Type B pancreatic cell (in vitro differentiated cells): ENCODE data around the gene STKLD1. TPM values are rescaled to one million over a fixed set of nuclear protein-coding genes. Genes with fewer than 3 reads are reported as not detected.

Experiments
- DNase-seq: peaks from one replicate; pipeline ENCODE4 v3.0.0; 2021; ENCODE audit warnings: mixed read lengths; ENCODE audit not compliant: unreplicated experiment; ENCODE audit errors: extremely low spot score
- H3K27ac Mint-ChIP-seq: 2 replicates; pipeline ENCODE4 v1.8.0; 2021; ENCODE audit warnings: mild to moderate bottlenecking, mixed read lengths
- H3K27me3 Mint-ChIP-seq: 2 replicates; pipeline ENCODE4 v1.8.0; 2021; ENCODE audit warnings: mixed read lengths
- H3K36me3 Mint-ChIP-seq: 2 replicates; pipeline ENCODE4 v1.8.0; 2021; ENCODE audit warnings: mixed read lengths
- H3K4me1 Mint-ChIP-seq: one replicate; pipeline ENCODE4 v1.8.0; 2021; ENCODE audit warnings: mixed read lengths; ENCODE audit not compliant: unreplicated experiment
- H3K4me3 Mint-ChIP-seq: 2 replicates; pipeline ENCODE4 v1.8.0; 2021; ENCODE audit warnings: mild to moderate bottlenecking, mixed read lengths
- H3K9me3 Mint-ChIP-seq: 2 replicates; pipeline ENCODE4 v1.8.0; 2021; ENCODE audit warnings: mixed read lengths
- total RNA-seq: library from RNA; stranded (reverse); gene quantifications from 2 replicates; pipeline ENCODE4 v1.2.1, GENCODE V29; 2021; ENCODE audit warnings: low replicate concordance
- TF ChIP-seq, protein P1 (sequence below): fragments of 200-600 bp; sonication (generic); conservative IDR thresholded peaks from 2 replicates; pipeline ENCODE4 v1.5.0; 2021; ENCODE audit warnings: antibody characterized with exemption, mild to moderate bottlenecking

The STKLD1 gene
- total RNA-seq, 1 donor from 2014 or later, result 3.9 TPM

- TF ChIP-seq, protein P1, sequence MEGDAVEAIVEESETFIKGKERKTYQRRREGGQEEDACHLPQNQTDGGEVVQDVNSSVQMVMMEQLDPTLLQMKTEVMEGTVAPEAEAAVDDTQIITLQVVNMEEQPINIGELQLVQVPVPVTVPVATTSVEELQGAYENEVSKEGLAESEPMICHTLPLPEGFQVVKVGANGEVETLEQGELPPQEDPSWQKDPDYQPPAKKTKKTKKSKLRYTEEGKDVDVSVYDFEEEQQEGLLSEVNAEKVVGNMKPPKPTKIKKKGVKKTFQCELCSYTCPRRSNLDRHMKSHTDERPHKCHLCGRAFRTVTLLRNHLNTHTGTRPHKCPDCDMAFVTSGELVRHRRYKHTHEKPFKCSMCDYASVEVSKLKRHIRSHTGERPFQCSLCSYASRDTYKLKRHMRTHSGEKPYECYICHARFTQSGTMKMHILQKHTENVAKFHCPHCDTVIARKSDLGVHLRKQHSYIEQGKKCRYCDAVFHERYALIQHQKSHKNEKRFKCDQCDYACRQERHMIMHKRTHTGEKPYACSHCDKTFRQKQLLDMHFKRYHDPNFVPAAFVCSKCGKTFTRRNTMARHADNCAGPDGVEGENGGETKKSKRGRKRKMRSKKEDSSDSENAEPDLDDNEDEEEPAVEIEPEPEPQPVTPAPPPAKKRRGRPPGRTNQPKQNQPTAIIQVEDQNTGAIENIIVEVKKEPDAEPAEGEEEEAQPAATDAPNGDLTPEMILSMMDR, result peak; percentile 70
- peaks cover 12% of the 10 kb centered on the region for H3K4me1 Mint-ChIP-seq
- no peak for DNase-seq
- H3K9me3 Mint-ChIP-seq, result no peaks in the 10 kb centered on the region
- H3K4me3 Mint-ChIP-seq, result peak overlapping the region; percentile 47
- H3K27me3 Mint-ChIP-seq, result no peaks in the 10 kb centered on the region
- H3K36me3 Mint-ChIP-seq, result peaks cover 27% of the 10 kb centered on the region
- peak overlapping the region; percentile 63 for H3K27ac Mint-ChIP-seq
These were observed 24.1 kb upstream of the STKLD1 start for GRCh38 chr9:133351908-133352634.

- no peak for DNase-seq
- H3K27me3 Mint-ChIP-seq, result no peaks in the 10 kb centered on the region
- no peak overlapping the region for H3K4me3 Mint-ChIP-seq
- H3K4me1 Mint-ChIP-seq, result peaks cover 11% of the 10 kb centered on the region
- H3K36me3 Mint-ChIP-seq, result peaks cover 27% of the 10 kb centered on the region
- H3K9me3 Mint-ChIP-seq, result no peaks in the 10 kb centered on the region
- TF ChIP-seq, protein P1, result no peak
- H3K27ac Mint-ChIP-seq, result peak overlapping the region; percentile 70
These were observed 23.4 kb upstream of the STKLD1 start for GRCh38 chr9:133352635-133353340.

DNA sequence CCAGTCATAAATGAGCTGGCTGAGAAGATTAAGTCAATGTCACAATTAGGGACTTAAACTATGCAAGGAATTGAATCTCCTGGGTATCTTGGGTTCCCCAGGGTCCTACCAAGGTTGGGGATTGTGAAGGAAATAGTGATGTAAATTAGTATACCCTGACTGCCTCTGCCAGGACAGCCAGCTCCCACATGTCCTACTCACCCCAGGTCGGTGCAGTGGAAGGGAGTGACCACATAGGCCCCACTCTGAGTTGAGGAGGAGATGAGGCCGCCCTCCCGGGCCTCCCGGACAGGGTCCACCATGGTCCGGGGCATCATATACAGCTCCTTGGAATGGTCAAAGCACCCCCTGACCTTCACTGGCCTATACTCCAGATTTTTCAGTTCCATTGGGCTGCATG, 22.6 kb upstream of the STKLD1 start:
- Mint-ChIP-seq H3K36me3 (peaks cover 21% of the 10 kb centered on the region), H3K4me1 (peaks cover 15% of the 10 kb centered on the region), H3K27ac (peak overlapping the region; percentile 34), H3K9me3 (no peaks in the 10 kb centered on the region), H3K27me3 (no peaks in the 10 kb centered on the region), H3K4me3 (peak overlapping the region; percentile 63)
- TF ChIP-seq, protein P1, result no peak
- no peak for DNase-seq

- Mint-ChIP-seq H3K9me3 (no peaks in the 10 kb centered on the region), H3K4me1 (peaks cover 10% of the 10 kb centered on the region), H3K4me3 (peak overlapping the region; percentile 93), H3K27ac (peak overlapping the region; percentile 34), H3K36me3 (peaks cover 12% of the 10 kb centered on the region), H3K27me3 (no peaks in the 10 kb centered on the region)
- no peak for DNase-seq
- TF ChIP-seq, protein P1, result no peak
These were observed 21.4 kb upstream of the STKLD1 start for GRCh38 chr9:133354766-133355165.

GRCh38 chr9:133355881-133356357, 20.2 kb upstream of the STKLD1 start:
- Mint-ChIP-seq H3K9me3 (no peaks in the 10 kb centered on the region), H3K4me1 (peaks cover 10% of the 10 kb centered on the region), H3K27ac (peak overlapping the region; percentile 89), H3K36me3 (peaks cover 7% of the 10 kb centered on the region), H3K4me3 (peak overlapping the region; percentile 93), H3K27me3 (no peaks in the 10 kb centered on the region)
- TF ChIP-seq, protein P1, result no peak
- no peak for DNase-seq
